Heart right ventricle (tissue), 16 donors: ENCODE measurements around the gene KIF1A. TPM values are rescaled to one million over a fixed set of nuclear protein-coding genes. Genes with fewer than 3 reads are reported as not detected.

Experiments
- ATAC-seq, 8 donors: fragments of 200-7000 bp; cut with Tn5 transposase; one replicate each; pipeline ENCODE4 v1.9.1; 2020; ENCODE audit warnings: mild to moderate bottlenecking in 8 of 8, moderate library complexity in 8 of 8, moderate number of reproducible peaks in 1 of 8
- DNase-seq, 2 donors: peaks; one replicate each; pipeline ENCODE4 v3.0.0-alpha.2; 2020
- H3K27ac ChIP-seq, 10 donors: fragments of 200-600 bp; sonication (generic) in 2 of 10; one replicate each; pipeline versions ENCODE4 v1.5.0 to v1.8.0; 2020 to 2022; ENCODE audit warnings: mild to moderate bottlenecking in 3 of 10
- H3K27me3 ChIP-seq, 7 donors: fragments of 200-600 bp; one replicate each; pipeline ENCODE4 v1.8.0; 2021 to 2022; ENCODE audit warnings: mild to moderate bottlenecking in 2 of 7
- H3K36me3 ChIP-seq, 9 donors: fragments of 200-600 bp; sonication (generic) in 1 of 9; one replicate each; pipeline versions ENCODE4 v1.5.0 to v1.8.0; 2020 to 2022; ENCODE audit warnings: mild to moderate bottlenecking in 2 of 9
- H3K4me1 ChIP-seq, 9 donors: fragments of 200-600 bp; sonication (generic) in 1 of 9; one replicate each; pipeline versions ENCODE4 v1.5.0 to v1.8.0; 2020 to 2022; ENCODE audit warnings: mild to moderate bottlenecking in 4 of 9
- H3K4me3 ChIP-seq, 10 donors: fragments of 200-600 bp; sonication (generic) in 2 of 10; one replicate each; pipeline versions ENCODE4 v1.5.0 to v1.8.0; 2020 to 2022; ENCODE audit warnings: mild to moderate bottlenecking in 7 of 10, moderate library complexity in 2 of 10
- H3K9me3 ChIP-seq, 11 donors: fragments of 200-600 bp in 10 of 11; sonication (generic) in 2 of 11; one replicate each; pipeline versions ENCODE4 v1.5.0 to v1.8.0; 2013 to 2022; ENCODE audit warnings: mild to moderate bottlenecking in 2 of 11, control low read depth in 1 of 11, moderate library complexity in 1 of 11
- WGBS, 2 donors: extraction: QIAGEN DNeasy Blood & Tissue Kit; methylation state at CpG; one replicate each; pipeline ENCODE4 v1.1.7; 2013; ENCODE audit warnings: inconsistent platforms in 1 of 2; 5-methylcytosine and 5-hydroxymethylcytosine counted together
- intact Hi-C, 10 donors: fragments of 100-400 bp; cut with DNase I; formaldehyde crosslinking; loops; one replicate each; pipeline versions ENCODE4 v1.11.1 to v1.14.2; 2022
- polyA plus RNA-seq, 2 donors: library from polyadenylated mRNA; stranded (reverse); fragments of 200-250 nt; gene quantifications; one replicate each; pipeline ENCODE4 v1.2.3, GENCODE V29; 2013
- total RNA-seq, 10 donors: library from RNA; stranded (reverse); fragmentation: NEBNext Ultra II Directional in 3 of 10; extraction: Animal tissue kit (Norgen Biotek cat#: 25700) in 3 of 10; gene quantifications; one replicate each; pipeline versions ENCODE4 v1.2.1 to v1.2.4, GENCODE V29; 2021 to 2023
- TF ChIP-seq, protein P1 (sequence below), 9 donors: fragments of 200-600 bp; sonication (generic) in 2 of 9; IDR thresholded peaks; one replicate each; pipeline versions ENCODE4 v1.5.0 to v1.8.0; 2021 to 2022; ENCODE audit warnings: antibody characterized with exemption in 9 of 9, mild to moderate bottlenecking in 5 of 9, moderate library complexity in 1 of 9
- donor health status: Arrhythmogenic right ventricular cardiomyopathy.
- donor health status: ischemic (EF 13 %, LVEDD 7.1; RV severe dilation, severe dysfunction).
- donor health status: healthy with polysubstance abuse.
- donor health status: DM: no; HTN: yes; CAD: no.
- donor health status: DM: no; HTN: no; CAD: no.
- donor health status: ischemic (EF 25% LVEDD 6.9; RV normal size, moderate dysfunction).
- donor health status: ischemic (EF 25% LVEDD 5.7; RV mildly dilated, moderate dysfunction).
- donor health status: healthy.
- donor health status: DM: yes; HTN: yes; CAD: no.
- donor health status: Ischemic cardiomyopathy.
- donor health status: ischemic (EF 35%, LVEDD 5.7; RV mildly dilated, moderate dysfunction).
- donor health status: nonischemic (EF 11% LVEDD 7.7; RV severe dilation, severe dysfunction).
- donor health status: DM: yes; HTN: yes; CAD: no.
- donor health status: PGD.
- donor health status: ischemic (EF 29% LVEDD 5.4; RV normal size, mild dysfunction).
- donor health status: nonischemic (EF 23%, LVEDD 6.1; RV moderate dilation, normal function).

KIF1A gene
- total and polyA plus RNA-seq, 12 donors, result 0.37 to 21.4 (median 1.4) TPM

DNA sequence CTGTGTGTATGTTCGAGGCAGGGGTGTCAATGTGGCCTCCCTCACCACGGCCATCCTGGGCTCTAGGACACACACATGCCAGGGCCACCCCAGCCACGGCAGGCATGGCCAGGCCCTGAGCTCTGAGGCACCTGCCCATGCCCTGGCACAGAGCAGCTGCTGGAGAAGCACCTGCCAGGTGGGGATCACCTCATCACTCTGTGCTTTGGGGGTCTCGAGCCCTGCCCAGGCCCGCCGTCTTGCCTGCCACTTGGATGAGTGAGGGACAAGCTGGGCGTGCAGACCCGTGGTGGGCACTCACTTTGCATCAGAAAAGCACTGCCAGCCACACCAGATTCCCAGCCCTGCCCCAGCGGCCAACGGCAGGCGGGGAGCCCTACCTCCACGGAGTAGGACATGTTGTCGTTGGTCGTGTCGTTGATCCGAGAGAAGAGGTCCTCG, 33.1 kb downstream of the KIF1A start:
- intact Hi-C loops, result no loop called here
- ATAC-seq (no peak), DNase-seq (peak in 1 of 2 donors; percentile 9)
- no peaks in the 10 kb centered on the region for H3K36me3 ChIP-seq
- H3K27me3 ChIP-seq, result peaks cover 0 to 31% (median 13%) of the 10 kb centered on the region in 7 donors
- WGBS, 2 donors, result 86 to 88% methylated on average over 17 of the region's 17 CpGs
- no peaks in the 10 kb centered on the region for H3K4me1 ChIP-seq
- TF ChIP-seq, protein P1, sequence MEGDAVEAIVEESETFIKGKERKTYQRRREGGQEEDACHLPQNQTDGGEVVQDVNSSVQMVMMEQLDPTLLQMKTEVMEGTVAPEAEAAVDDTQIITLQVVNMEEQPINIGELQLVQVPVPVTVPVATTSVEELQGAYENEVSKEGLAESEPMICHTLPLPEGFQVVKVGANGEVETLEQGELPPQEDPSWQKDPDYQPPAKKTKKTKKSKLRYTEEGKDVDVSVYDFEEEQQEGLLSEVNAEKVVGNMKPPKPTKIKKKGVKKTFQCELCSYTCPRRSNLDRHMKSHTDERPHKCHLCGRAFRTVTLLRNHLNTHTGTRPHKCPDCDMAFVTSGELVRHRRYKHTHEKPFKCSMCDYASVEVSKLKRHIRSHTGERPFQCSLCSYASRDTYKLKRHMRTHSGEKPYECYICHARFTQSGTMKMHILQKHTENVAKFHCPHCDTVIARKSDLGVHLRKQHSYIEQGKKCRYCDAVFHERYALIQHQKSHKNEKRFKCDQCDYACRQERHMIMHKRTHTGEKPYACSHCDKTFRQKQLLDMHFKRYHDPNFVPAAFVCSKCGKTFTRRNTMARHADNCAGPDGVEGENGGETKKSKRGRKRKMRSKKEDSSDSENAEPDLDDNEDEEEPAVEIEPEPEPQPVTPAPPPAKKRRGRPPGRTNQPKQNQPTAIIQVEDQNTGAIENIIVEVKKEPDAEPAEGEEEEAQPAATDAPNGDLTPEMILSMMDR (IDR thresholded peaks at IDR 0.05), result no peak
- H3K4me3 ChIP-seq, result no peak overlapping the region
- H3K27ac ChIP-seq, result no peak overlapping the region
- no peaks in the 10 kb centered on the region for H3K9me3 ChIP-seq

DNA sequence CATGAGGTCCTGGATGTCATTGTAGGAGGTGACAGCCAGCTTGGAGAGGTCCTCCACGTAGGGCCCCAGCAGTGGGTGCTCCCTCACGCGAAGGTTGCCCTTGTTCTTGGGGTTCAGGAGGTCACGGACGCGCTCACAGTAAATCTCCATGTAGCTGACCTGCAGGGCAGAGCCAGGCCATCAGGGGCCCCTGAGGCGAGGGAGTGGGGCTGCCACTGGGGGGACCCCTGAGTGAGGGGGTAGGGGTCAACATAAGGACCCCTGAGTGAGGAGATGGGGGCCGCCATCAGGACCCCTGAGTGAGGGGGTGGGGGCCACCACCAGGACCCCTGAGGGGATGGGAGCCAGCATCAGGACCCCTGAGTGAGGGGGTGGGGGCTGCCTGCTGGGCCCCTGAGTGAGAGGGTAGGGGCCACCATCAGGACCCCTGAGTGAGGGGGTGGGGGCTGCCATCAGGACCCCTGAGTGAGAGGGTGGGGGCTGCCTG, 33.6 kb downstream of the KIF1A start:
- no peaks in the 10 kb centered on the region for H3K4me1 ChIP-seq
- no peaks in the 10 kb centered on the region for H3K36me3 ChIP-seq
- H3K9me3 ChIP-seq, result no peaks in the 10 kb centered on the region
- DNase-seq, result peak in 1 of 2 donors; percentile 7
- no peak overlapping the region for H3K27ac ChIP-seq
- ATAC-seq, result peak in 2 of 8 donors; percentile 25 to 50
- H3K4me3 ChIP-seq, result no peak overlapping the region
- peaks cover 0 to 31% (median 13%) of the 10 kb centered on the region in 7 donors for H3K27me3 ChIP-seq
- TF ChIP-seq, protein P1 (IDR thresholded peaks at IDR 0.05), result no peak
- intact Hi-C loops, result no loop called here
- 76 to 84% methylated on average over 8 of the region's 8 CpGs for WGBS, 2 donors

DNA sequence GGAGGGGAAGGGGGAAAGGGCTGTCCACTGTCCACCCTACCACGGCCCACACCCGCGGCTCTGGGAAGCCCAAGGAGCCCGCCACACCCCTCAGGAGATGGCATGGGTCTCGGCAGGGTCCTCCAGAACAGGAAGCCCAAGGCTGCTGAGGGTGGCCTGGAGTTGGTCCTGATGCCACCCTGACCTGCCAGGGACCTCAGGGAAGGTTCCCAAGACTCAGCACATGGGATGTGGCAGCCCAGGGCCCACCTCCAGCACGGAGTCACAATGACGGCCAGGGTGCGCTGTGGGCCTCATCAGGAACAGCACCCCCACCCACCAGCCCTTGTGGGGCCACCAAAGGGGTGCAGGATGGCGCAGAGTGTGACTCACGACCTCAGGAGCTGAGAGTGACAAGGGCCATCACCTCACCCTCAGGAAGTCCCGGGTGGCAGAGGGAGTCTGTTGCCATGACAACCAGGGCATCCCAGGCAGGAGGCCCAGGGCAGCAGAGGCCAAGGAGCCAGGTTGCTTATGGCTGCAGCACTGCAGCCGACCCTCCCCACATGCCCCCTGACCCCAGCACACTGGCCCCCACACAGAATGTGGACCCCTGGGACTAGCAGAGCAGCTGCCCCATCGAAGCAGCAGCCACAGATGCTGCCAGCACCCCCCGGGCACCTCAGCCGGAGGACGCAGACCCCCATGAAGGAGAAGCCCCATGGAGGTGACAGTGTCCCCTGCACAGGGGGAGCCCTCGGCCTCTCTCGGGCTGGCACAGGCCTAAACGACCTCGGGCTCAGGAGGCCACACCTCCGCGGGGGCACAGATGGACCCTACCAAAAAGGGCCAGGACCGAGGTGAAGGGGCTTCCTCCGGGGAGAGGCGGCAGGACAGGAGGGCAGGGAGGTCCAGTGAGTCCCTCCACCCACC, 34.3 kb downstream of the KIF1A start:
- Histone ChIP-seq H3K4me1 (no peaks in the 10 kb centered on the region), H3K36me3 (no peaks in the 10 kb centered on the region), H3K27me3 (peaks cover 0 to 31% (median 13%) of the 10 kb centered on the region in 7 donors), H3K27ac (no peak overlapping the region), H3K4me3 (no peak overlapping the region), H3K9me3 (no peaks in the 10 kb centered on the region)
- 73 to 82% methylated on average over 25 of the region's 25 CpGs for WGBS, 2 donors
- DNase-seq (peak in 1 of 2 donors; percentile 5), ATAC-seq (no peak)
- intact Hi-C loops, result no loop called here
- TF ChIP-seq, protein P1 (IDR thresholded peaks at IDR 0.05), result no peak

DNA sequence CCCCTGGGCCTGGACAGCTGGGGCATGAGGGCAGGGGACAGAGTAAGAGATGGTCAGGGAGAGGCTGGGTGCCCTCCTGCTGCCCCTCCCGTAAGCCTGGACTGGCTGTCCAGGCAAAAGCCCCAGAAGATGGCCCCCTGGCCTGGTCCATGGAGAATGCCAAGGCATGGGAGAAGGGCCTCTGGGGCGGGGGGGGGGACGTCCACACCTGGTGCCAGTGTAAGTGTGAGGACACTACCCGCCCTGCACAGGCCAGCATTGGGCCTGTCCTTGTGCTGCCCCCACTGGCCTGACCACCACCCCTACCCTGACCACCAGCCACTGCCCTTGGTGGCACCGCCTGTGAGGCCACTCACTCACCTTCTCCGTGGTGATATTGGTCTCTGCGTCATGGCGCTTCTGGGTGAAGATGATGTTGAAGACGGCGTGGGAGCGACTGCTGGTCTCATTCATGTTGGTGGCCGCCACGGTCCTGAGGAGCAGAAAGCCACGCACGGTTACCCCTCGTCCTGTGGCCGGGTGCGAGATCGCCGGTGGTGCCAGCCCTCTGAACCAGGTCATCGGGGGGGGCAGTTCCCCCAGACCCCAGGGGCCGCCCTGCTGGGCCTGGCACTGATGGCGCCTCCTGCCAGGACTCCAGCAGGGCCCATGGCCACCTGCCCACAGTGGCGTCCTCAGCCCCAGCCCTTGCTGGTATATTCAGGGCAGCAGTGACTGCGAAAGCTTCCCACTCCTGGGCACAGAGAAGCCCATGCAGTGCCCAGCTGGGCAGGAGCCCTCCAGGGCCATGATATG, 35.2 kb downstream of the KIF1A start:
- H3K4me3 ChIP-seq, result no peak overlapping the region
- 88 to 92% methylated on average over 25 of the region's 25 CpGs for WGBS, 2 donors
- ATAC-seq, result no peak
- intact Hi-C loops, result no loop called here
- peak in 1 of 2 donors; percentile 5 for DNase-seq
- TF ChIP-seq, protein P1 (IDR thresholded peaks at IDR 0.05), result no peak
- H3K9me3 ChIP-seq, result no peaks in the 10 kb centered on the region
- H3K27ac ChIP-seq, result no peak overlapping the region
- peaks cover 0 to 37% (median 13%) of the 10 kb centered on the region in 7 donors for H3K27me3 ChIP-seq
- H3K36me3 ChIP-seq, result no peaks in the 10 kb centered on the region
- H3K4me1 ChIP-seq, result no peaks in the 10 kb centered on the region
